DOHH2 (cell line): Measurements from ENCODE around the gene SMIM21.

ENCODE experiments used
- H3F3A ChIP-seq: fragments of 200-600 bp; sonication (generic), shearing (Covaris generic); 2 replicates; pipeline ENCODE4 v1.6.0; 2016; ENCODE audit warnings: antibody characterized with exemption, mild to moderate bottlenecking; ENCODE audit not compliant: control insufficient read depth, insufficient read depth
- H3K27ac ChIP-seq: fragments of 200-600 bp; sonication (generic); 2 replicates; pipeline ENCODE4 v1.5.1; 2014; ENCODE audit warnings: low read depth, mild to moderate bottlenecking, low read length, moderate library complexity
- H3K27me3 ChIP-seq: fragments of 200-600 bp; sonication (generic); 2 replicates; pipeline ENCODE4 v1.6.1; 2014; ENCODE audit warnings: mild to moderate bottlenecking, low read length, mixed read lengths; ENCODE audit not compliant: control insufficient read depth
- H3K36me3 ChIP-seq: fragments of 200-600 bp; sonication (generic); 2 replicates; pipeline ENCODE4 v1.6.1; 2014; ENCODE audit warnings: mild to moderate bottlenecking, low read length, moderate library complexity, mixed read lengths; ENCODE audit not compliant: control insufficient read depth
- H3K4me1 ChIP-seq: fragments of 200-600 bp; sonication (generic); 2 replicates; pipeline ENCODE4 v1.6.1; 2014; ENCODE audit warnings: mild to moderate bottlenecking, low read length, mixed read lengths; ENCODE audit not compliant: control insufficient read depth
- H3K4me2 ChIP-seq: fragments of 200-600 bp; sonication (generic); 2 replicates; pipeline ENCODE4 v1.6.0; 2014; ENCODE audit warnings: mild to moderate bottlenecking, low read length, moderate library complexity
- H3K4me3 ChIP-seq: fragments of 200-600 bp; sonication (generic); 2 replicates; pipeline ENCODE4 v1.5.1; 2014; ENCODE audit warnings: mild to moderate bottlenecking, low read length, mixed read lengths
- H3K79me2 ChIP-seq: fragments of 200-600 bp; sonication (generic); 2 replicates; pipeline ENCODE4 v1.6.1; 2014; ENCODE audit warnings: mild to moderate bottlenecking, low read length, mixed read lengths; ENCODE audit not compliant: control insufficient read depth
- H3K9me2 ChIP-seq: fragments of 200-600 bp; sonication (generic); replicated peaks from 2 replicates; pipeline ENCODE4 v1.6.1; 2014; ENCODE audit warnings: mild to moderate bottlenecking, low read length, mixed read lengths; ENCODE audit not compliant: control insufficient read depth
- H3K9me3 ChIP-seq: fragments of 200-600 bp; sonication (generic); 2 replicates; pipeline ENCODE4 v1.6.1; 2014; ENCODE audit warnings: antibody characterized with exemption, low read length, mixed read lengths; ENCODE audit not compliant: control insufficient read depth, insufficient read depth
- H4K20me1 ChIP-seq: fragments of 200-600 bp; sonication (generic); 2 replicates; pipeline ENCODE4 v1.6.0; 2014; ENCODE audit warnings: low read depth, mild to moderate bottlenecking, antibody characterized with exemption, low read length, moderate library complexity; ENCODE audit not compliant: control insufficient read depth, insufficient read depth
- CTCF ChIP-seq: fragments of 200-600 bp; sonication (generic); IDR thresholded peaks from one replicate; pipeline ENCODE4 v1.5.1; 2014; ENCODE audit warnings: antibody characterized with exemption, mild to moderate bottlenecking, low read depth, low read length; ENCODE audit not compliant: poor library complexity, severe bottlenecking
- EZH2phosphoT487 ChIP-seq: fragments of 200-600 bp; sonication (generic); IDR thresholded peaks from 2 replicates; pipeline ENCODE4 v1.6.1; 2017; ENCODE audit warnings: borderline replicate concordance, mild to moderate bottlenecking, antibody characterized with exemption, low read length, moderate library complexity, mixed read lengths

SMIM21 gene

GRCh38 chr18:75429975-75430374 is 2.5 kb upstream of the SMIM21 start:
- no peak overlapping the region for H3K4me3 ChIP-seq
- no peaks in the 10 kb centered on the region for H3K9me2 ChIP-seq
- H3K4me1 ChIP-seq: no peaks in the 10 kb centered on the region
- no peaks in the 10 kb centered on the region for H3K27me3 ChIP-seq
- no peak overlapping the region for H3K4me2 ChIP-seq
- TF ChIP-seq CTCF (no peak), EZH2phosphoT487 (no peak)
- H3K9me3 ChIP-seq: no peaks in the 10 kb centered on the region
- no peaks in the 10 kb centered on the region for H3K36me3 ChIP-seq
- no peaks in the 10 kb centered on the region for H3K79me2 ChIP-seq
- H3F3A ChIP-seq: no peaks in the 10 kb centered on the region
- no peak overlapping the region for H3K27ac ChIP-seq
- H4K20me1 ChIP-seq: no peaks in the 10 kb centered on the region

- no peaks in the 10 kb centered on the region for H3K79me2 ChIP-seq
- H3K27me3 ChIP-seq: no peaks in the 10 kb centered on the region
- no peaks in the 10 kb centered on the region for H3F3A ChIP-seq
- TF ChIP-seq EZH2phosphoT487 (no peak), CTCF (no peak)
- H3K27ac ChIP-seq: no peak overlapping the region
- no peak overlapping the region for H3K4me3 ChIP-seq
- H3K9me3 ChIP-seq: no peaks in the 10 kb centered on the region
- no peaks in the 10 kb centered on the region for H3K4me1 ChIP-seq
- H3K9me2 ChIP-seq: no peaks in the 10 kb centered on the region
- no peaks in the 10 kb centered on the region for H4K20me1 ChIP-seq
- no peaks in the 10 kb centered on the region for H3K36me3 ChIP-seq
- no peak overlapping the region for H3K4me2 ChIP-seq
These were observed 987 bp upstream of the SMIM21 start for GRCh38 chr18:75428490-75428889.

- Histone ChIP-seq H3K4me1 (no peaks in the 10 kb centered on the region), H3K9me2 (no peaks in the 10 kb centered on the region), H4K20me1 (no peaks in the 10 kb centered on the region), H3K9me3 (no peaks in the 10 kb centered on the region), H3K4me2 (no peak overlapping the region), H3K79me2 (no peaks in the 10 kb centered on the region), H3K4me3 (no peak overlapping the region), H3K27me3 (no peaks in the 10 kb centered on the region), H3K27ac (no peak overlapping the region), H3F3A (no peaks in the 10 kb centered on the region), H3K36me3 (no peaks in the 10 kb centered on the region)
- no peak for TF ChIP-seq EZH2phosphoT487
- TF ChIP-seq CTCF: no peak
These were observed 5.1 kb downstream of the SMIM21 start for GRCh38 chr18:75422341-75422910.
